Adrenal gland (tissue), 12 donors: Measurements from ENCODE around the gene VPS9D1. TPM values are rescaled to one million over a fixed set of nuclear protein-coding genes. Genes with fewer than 3 reads are reported as not detected.
"Not testable (repeated sequence)": the region's sequence is repeated elsewhere in the genome, so short reads cannot be mapped to it uniquely, and the experiment has no call there.

Experiments used
- DNase-seq, 7 donors: peaks; one replicate each; pipeline ENCODE4 v3.0.0-alpha.2; 2019 to 2020
- H3K27ac ChIP-seq, 5 donors: fragments of 200-600 bp; sonication (generic) in 4 of 5; 1 replicate in 3 of 5; 2 replicates in 2 of 5; pipeline versions ENCODE4 v1.5.1 to v1.8.0; 2016 to 2020; ENCODE audit warnings: mild to moderate bottlenecking in 1 of 5
- H3K27me3 ChIP-seq: fragments of 200-600 bp; 2 replicates; pipeline ENCODE4 v1.8.0; 2021
- H3K36me3 ChIP-seq, 2 donors: fragments of 200-600 bp; replicated peaks in 1 of 2; 1 replicate in 1 of 2; 2 replicates in 1 of 2; pipeline versions ENCODE4 v1.5.1 to v1.8.0; 2018 to 2022
- H3K4me1 ChIP-seq, 2 donors: fragments of 200-600 bp; replicated peaks in 1 of 2; 1 replicate in 1 of 2; 2 replicates in 1 of 2; pipeline versions ENCODE4 v1.5.1 to v1.8.0; 2018 to 2021
- H3K4me3 ChIP-seq, 4 donors: fragments of 200-600 bp; sonication (generic) in 3 of 4; one replicate each; pipeline ENCODE4 v1.5.1; 2016 to 2018
- H3K9me3 ChIP-seq, 3 donors: fragments of 200-600 bp; sonication (generic) in 1 of 3; replicated peaks in 1 of 3; 1 replicate in 2 of 3; 2 replicates in 1 of 3; pipeline versions ENCODE4 v1.5.1 to v1.8.0; 2016 to 2021
- CTCF ChIP-seq, 6 experiments: fragments of 450-650 bp in 4 of 6; fragments of 200-600 bp in 2 of 6; sonication (generic) in 1 of 6; IDR thresholded peaks; 1 replicate in 5 of 6; 2 replicates in 1 of 6; pipeline versions ENCODE4 v1.5.1 to v1.8.0; 2016 to 2021; ENCODE audit warnings: antibody characterized with exemption in 6 of 6, mild to moderate bottlenecking in 2 of 6, moderate library complexity in 1 of 6
- POLR2A ChIP-seq, 2 donors: fragments of 450-650 bp; IDR thresholded peaks; one replicate each; pipeline ENCODE4 v1.6.1; 2017; ENCODE audit warnings: antibody characterized with exemption in 2 of 2, mild to moderate bottlenecking in 2 of 2, moderate library complexity in 1 of 2
- WGBS, 4 donors: extraction: QIAGEN DNeasy Blood & Tissue Kit in 2 of 4; methylation state at CpG; one replicate each; pipeline versions ENCODE4 v1.1.5 to v1.1.7; 2013 to 2017; 5-methylcytosine and 5-hydroxymethylcytosine counted together
- intact Hi-C, 2 donors: fragments of 100-400 bp; cut with DNase I; formaldehyde crosslinking; loops; one replicate each; pipeline versions ENCODE4 v1.14.1 to v1.15.0; 2022 to 2023
- polyA plus RNA-seq, 3 donors: library from polyadenylated mRNA; stranded (reverse); fragments of 200-250 nt in 2 of 3; fragments of 350-450 nt in 1 of 3; fragmentation: Illumina TruSeq in 1 of 3; extraction: RNeasy Lipid Tissue Mini Kit (QIAGEN cat#74804) in 1 of 3; gene quantifications; one replicate each; pipeline ENCODE4 v1.2.3, GENCODE V29; 2013 to 2014
- total RNA-seq, 9 donors: library from RNA; depleted of rRNA in 4 of 9; stranded (reverse); fragments of >200 nt in 4 of 9; fragments of 120-200 nt in 1 of 9; fragmentation: NEBNext Ultra II Directional in 1 of 9; extraction: Animal tissue kit (Norgen Biotek cat#: 25700) in 1 of 9; gene quantifications; one replicate each; pipeline versions ENCODE4 v1.1.0 to v1.2.4, GENCODE V29; 2013 to 2023
- donor health status: healthy with polysubstance abuse.
- donor health status: Bipolar disorder and iron deficiency.
- donor health status: DM: yes; HTN: yes; CAD: no.
- donor health status: DM: no; HTN: no; CAD: no.
- donor health status: DM: no; HTN: no; CAD: no.
- donor health status: DM: yes; HTN: yes; CAD: no.

The VPS9D1 gene
- total and polyA plus RNA-seq, 12 donors: 3.9 to 102 (median 23.2) TPM

- TF ChIP-seq CTCF (IDR thresholded peaks at IDR 0.05): peak in 1 of 6 experiments; percentile 25
- TF ChIP-seq POLR2A (IDR thresholded peaks at IDR 0.05): no peak
- Histone ChIP-seq H3K27ac (peak overlapping the region; percentile 33 to 88 (median 74)), H3K4me3 (peak overlapping the region in 3 of 4 donors; percentile 33 to 73 (median 50)), H3K9me3 (no peaks in the 10 kb centered on the region), H3K4me1 (peaks cover 10 to 17% of the 10 kb centered on the region in 2 donors), H3K27me3 (no peaks in the 10 kb centered on the region), H3K36me3 (peaks cover 0 to 14% of the 10 kb centered on the region in 2 donors)
- DNase-seq: peak in 3 of 7 donors; percentile 57 to 65 (median 58)
- intact Hi-C loops: loop anchor here in 1 of 2 donors (10.0 kb wide), 1 partner anchor 164 kb away; no protein-coding TSS in a partner anchor
- 2 to 6% (median 3%) methylated on average over 3 to 76 of the region's 78 CpGs for WGBS, 4 donors
These were observed 19.9 kb downstream of the VPS9D1 start for GRCh38 chr16:89700649-89701424.

GRCh38 chr16:89700100-89700648, 20.5 kb downstream of the VPS9D1 start:
- WGBS, 4 donors: 0 to 1% (median 0%) methylated on average over 2 to 30 of the region's 30 CpGs

GRCh38 chr16:89699629-89700099, 21.0 kb downstream of the VPS9D1 start:
- H3K27me3 ChIP-seq, H3K9me3 ChIP-seq, H3K4me3 ChIP-seq, DNase-seq: not testable (repeated sequence)
- H3K4me1 ChIP-seq: peaks cover 10 to 17% of the 10 kb centered on the region in 2 donors
- intact Hi-C loops: loop anchor here in 1 of 2 donors (10.0 kb wide), 1 partner anchor 165 kb away; no protein-coding TSS in a partner anchor
- H3K36me3 ChIP-seq: peaks cover 0 to 23% of the 10 kb centered on the region in 2 donors
- 55 to 79% (median 58%) methylated on average over 11 to 18 of the region's 18 CpGs for WGBS, 4 donors
- peak overlapping the region in 2 of 5 donors; percentile 88 for H3K27ac ChIP-seq

More at GRCh38 chr16:89700100-89700648, 20.5 kb downstream of the VPS9D1 start:
- DNase-seq: peak; percentile 99 to 100 (median 100)
- Histone ChIP-seq H3K27ac (peak overlapping the region; percentile 33 to 88 (median 74)), H3K36me3 (peaks cover 0 to 20% of the 10 kb centered on the region in 2 donors), H3K4me1 (peaks cover 10 to 17% of the 10 kb centered on the region in 2 donors), H3K27me3 (no peaks in the 10 kb centered on the region), H3K9me3 (no peaks in the 10 kb centered on the region), H3K4me3 (peak overlapping the region in 2 of 4 donors; percentile 50 to 73)
- TF ChIP-seq CTCF (IDR thresholded peaks at IDR 0.05): peak; percentile 56 to 91 (median 86)
- no peak for TF ChIP-seq POLR2A (IDR thresholded peaks at IDR 0.05)
- intact Hi-C loops: loop anchor here in 1 of 2 donors (10.0 kb wide), 1 partner anchor 165 kb away; no protein-coding TSS in a partner anchor

- H3K4me1 ChIP-seq: peaks cover 10 to 17% of the 10 kb centered on the region in 2 donors
- H3K9me3 ChIP-seq, H3K4me3 ChIP-seq, H3K27ac ChIP-seq, H3K27me3 ChIP-seq, intact Hi-C loops: not testable (repeated sequence)
- peaks cover 0 to 32% of the 10 kb centered on the region in 2 donors for H3K36me3 ChIP-seq
- 93 to 98% (median 97%) methylated on average over 14 of the region's 14 CpGs for WGBS, 4 donors
- peak in 1 of 7 donors; percentile 54 for DNase-seq
These were observed 22.0 kb downstream of the VPS9D1 start for GRCh38 chr16:89698717-89699116.
